SK-N-SH (cell line): ENCODE results near the gene CCN6.

Source experiments
- EP300 ChIP-seq, 2 experiments: IDR thresholded peaks; 2 replicates each; pipeline versions ENCODE4 v1.4.0 to v1.6.1; 2012; ENCODE audit warnings: borderline replicate concordance in 1 of 2, low read depth in 1 of 2, low read length in 1 of 2
- EZH2phosphoT487 ChIP-seq: fragments of 200-600 bp; sonication (generic); IDR thresholded peaks from 2 replicates; pipeline ENCODE4 v1.6.1; 2017; ENCODE audit warnings: low read depth, mixed run types, mild to moderate bottlenecking, antibody characterized with exemption, moderate library complexity, borderline replicate concordance
- FOXM1 ChIP-seq: IDR thresholded peaks from 2 replicates; pipeline ENCODE4 v1.4.0; 2012; ENCODE audit warnings: low read depth, mild to moderate bottlenecking
- GATA2 ChIP-seq: sonication (generic); formaldehyde crosslinking; IDR thresholded peaks from 2 replicates; pipeline ENCODE4 v1.5.0; 2020; ENCODE audit warnings: mild to moderate bottlenecking, missing genetic modification reagents
- JUND ChIP-seq: IDR thresholded peaks from 2 replicates; pipeline ENCODE4 v1.4.0; 2012
- NRF1 ChIP-seq: IDR thresholded peaks from 2 replicates; pipeline ENCODE4 v1.6.1; 2012; ENCODE audit warnings: low read depth, mild to moderate bottlenecking, low read length
- RFX5 ChIP-seq: IDR thresholded peaks from 2 replicates; pipeline ENCODE4 v1.6.1; 2012; ENCODE audit warnings: mild to moderate bottlenecking, improper control_type of control experiment, low read length
- TAF1 ChIP-seq: IDR thresholded peaks from 2 replicates; pipeline ENCODE4 v1.6.1; 2012; ENCODE audit warnings: low read depth, mild to moderate bottlenecking, low read length, moderate library complexity, borderline replicate concordance
- TF ChIP-seq, protein P1 (sequence below): fragments of 200-600 bp; sonication (generic); IDR thresholded peaks from 2 replicates; pipeline ENCODE4 v1.6.1; 2017; ENCODE audit warnings: antibody characterized with exemption, mild to moderate bottlenecking, moderate library complexity
- TF ChIP-seq, protein P2 (sequence below): fragments of 150-350 bp; IDR thresholded peaks from 2 replicates; pipeline ENCODE4 v1.6.1; 2017; ENCODE audit warnings: antibody characterized with exemption, low read length, low read depth, borderline replicate concordance
- TF ChIP-seq, protein P3 (sequence below): IDR thresholded peaks from 2 replicates; pipeline ENCODE4 v1.6.1; 2012; ENCODE audit warnings: mild to moderate bottlenecking, low read depth, low read length, moderate library complexity

DNA sequence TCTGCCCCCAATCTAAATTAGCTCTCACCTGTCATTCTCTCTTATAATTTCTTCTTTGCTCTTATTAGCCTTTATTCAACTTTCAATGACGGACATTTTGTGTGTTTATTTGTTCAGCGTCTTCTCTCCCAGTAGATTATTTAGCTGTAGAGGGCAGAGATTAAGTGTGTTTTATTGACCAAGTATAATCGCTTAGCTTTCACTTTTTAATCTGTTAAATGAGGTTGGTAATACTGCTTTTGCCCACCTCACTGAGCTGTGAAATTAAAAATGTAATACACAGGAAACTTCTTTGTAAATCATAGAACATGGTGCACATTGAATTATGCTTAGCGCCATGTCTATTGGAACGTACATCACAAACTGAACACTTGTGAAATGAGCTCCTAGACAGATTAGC lies 3.5 kb upstream of the CCN6 start:
- TF ChIP-seq, protein P1, sequence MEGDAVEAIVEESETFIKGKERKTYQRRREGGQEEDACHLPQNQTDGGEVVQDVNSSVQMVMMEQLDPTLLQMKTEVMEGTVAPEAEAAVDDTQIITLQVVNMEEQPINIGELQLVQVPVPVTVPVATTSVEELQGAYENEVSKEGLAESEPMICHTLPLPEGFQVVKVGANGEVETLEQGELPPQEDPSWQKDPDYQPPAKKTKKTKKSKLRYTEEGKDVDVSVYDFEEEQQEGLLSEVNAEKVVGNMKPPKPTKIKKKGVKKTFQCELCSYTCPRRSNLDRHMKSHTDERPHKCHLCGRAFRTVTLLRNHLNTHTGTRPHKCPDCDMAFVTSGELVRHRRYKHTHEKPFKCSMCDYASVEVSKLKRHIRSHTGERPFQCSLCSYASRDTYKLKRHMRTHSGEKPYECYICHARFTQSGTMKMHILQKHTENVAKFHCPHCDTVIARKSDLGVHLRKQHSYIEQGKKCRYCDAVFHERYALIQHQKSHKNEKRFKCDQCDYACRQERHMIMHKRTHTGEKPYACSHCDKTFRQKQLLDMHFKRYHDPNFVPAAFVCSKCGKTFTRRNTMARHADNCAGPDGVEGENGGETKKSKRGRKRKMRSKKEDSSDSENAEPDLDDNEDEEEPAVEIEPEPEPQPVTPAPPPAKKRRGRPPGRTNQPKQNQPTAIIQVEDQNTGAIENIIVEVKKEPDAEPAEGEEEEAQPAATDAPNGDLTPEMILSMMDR = no peak
- no peak for TF ChIP-seq EZH2phosphoT487
- TF ChIP-seq GATA2 (CRISPR knock-in tag) = no peak
- no peak for TF ChIP-seq FOXM1
- no peak for TF ChIP-seq NRF1
- no peak for TF ChIP-seq RFX5
- TF ChIP-seq JUND = no peak
- TF ChIP-seq EP300 (IDR thresholded peaks at IDR 0.05; ENCODE audit: borderline replicate concordance in 1 of 2, low read depth in 1 of 2, low read length in 1 of 2) = no peak
- TF ChIP-seq, protein P2, sequence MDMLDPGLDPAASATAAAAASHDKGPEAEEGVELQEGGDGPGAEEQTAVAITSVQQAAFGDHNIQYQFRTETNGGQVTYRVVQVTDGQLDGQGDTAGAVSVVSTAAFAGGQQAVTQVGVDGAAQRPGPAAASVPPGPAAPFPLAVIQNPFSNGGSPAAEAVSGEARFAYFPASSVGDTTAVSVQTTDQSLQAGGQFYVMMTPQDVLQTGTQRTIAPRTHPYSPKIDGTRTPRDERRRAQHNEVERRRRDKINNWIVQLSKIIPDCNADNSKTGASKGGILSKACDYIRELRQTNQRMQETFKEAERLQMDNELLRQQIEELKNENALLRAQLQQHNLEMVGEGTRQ = no peak
- no peak for TF ChIP-seq TAF1
- TF ChIP-seq, protein P3, sequence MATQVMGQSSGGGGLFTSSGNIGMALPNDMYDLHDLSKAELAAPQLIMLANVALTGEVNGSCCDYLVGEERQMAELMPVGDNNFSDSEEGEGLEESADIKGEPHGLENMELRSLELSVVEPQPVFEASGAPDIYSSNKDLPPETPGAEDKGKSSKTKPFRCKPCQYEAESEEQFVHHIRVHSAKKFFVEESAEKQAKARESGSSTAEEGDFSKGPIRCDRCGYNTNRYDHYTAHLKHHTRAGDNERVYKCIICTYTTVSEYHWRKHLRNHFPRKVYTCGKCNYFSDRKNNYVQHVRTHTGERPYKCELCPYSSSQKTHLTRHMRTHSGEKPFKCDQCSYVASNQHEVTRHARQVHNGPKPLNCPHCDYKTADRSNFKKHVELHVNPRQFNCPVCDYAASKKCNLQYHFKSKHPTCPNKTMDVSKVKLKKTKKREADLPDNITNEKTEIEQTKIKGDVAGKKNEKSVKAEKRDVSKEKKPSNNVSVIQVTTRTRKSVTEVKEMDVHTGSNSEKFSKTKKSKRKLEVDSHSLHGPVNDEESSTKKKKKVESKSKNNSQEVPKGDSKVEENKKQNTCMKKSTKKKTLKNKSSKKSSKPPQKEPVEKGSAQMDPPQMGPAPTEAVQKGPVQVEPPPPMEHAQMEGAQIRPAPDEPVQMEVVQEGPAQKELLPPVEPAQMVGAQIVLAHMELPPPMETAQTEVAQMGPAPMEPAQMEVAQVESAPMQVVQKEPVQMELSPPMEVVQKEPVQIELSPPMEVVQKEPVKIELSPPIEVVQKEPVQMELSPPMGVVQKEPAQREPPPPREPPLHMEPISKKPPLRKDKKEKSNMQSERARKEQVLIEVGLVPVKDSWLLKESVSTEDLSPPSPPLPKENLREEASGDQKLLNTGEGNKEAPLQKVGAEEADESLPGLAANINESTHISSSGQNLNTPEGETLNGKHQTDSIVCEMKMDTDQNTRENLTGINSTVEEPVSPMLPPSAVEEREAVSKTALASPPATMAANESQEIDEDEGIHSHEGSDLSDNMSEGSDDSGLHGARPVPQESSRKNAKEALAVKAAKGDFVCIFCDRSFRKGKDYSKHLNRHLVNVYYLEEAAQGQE = no peak
